Myocyte (in vitro differentiated cells): ENCODE measurements around the gene HYAL3. TPM values are rescaled to one million over a fixed set of nuclear protein-coding genes. Genes with fewer than 3 reads are reported as not detected.
A peak's percentile ranks its signal among the peaks of the same experiment; 100 is the strongest.
"Not testable (repeated sequence)": the region's sequence is repeated elsewhere in the genome, so short reads cannot be mapped to it uniquely, and the experiment has no call there.

Experiments
- DNase-seq: peaks from one replicate; pipeline ENCODE4 v3.0.0-alpha.2; 2012; ENCODE audit warnings: low read depth
- total RNA-seq: library from RNA; depleted of rRNA; stranded (reverse); fragments of >200 nt; gene quantifications from 2 replicates; pipeline ENCODE4 v1.2.3, GENCODE V29; 2014

The HYAL3 gene
- total RNA-seq, 1 donor from 2014 or later: 7.4 TPM

DNA sequence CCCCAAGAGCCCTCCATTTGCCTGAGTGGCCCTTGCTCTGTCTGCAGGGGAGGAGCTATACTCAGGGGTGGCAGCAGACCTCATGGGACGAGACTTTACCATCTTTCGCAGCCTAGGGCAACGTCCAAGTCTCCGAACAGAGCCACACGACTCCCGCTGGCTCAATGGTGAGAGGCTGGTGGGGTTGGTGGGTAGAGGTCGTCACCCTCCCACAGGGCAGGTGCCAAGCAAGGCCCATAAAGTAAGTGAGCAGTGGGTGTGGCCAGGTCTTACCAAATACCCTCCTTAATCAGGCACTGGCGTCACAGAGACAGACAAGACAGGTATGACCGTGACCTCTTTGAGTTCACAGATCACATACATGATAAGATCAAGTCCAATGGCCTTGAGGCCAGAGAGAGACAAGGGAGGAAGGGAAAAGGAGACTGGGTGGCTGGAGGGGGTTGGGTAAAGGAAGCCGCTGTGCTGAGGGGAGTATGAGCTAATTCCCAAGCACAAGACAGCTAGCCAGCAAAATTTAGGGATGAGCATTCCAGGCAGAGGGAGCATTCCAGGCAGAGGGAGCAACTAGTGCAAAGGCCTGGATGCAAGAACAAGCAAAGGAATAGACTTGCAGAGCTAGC, 27.8 kb downstream of the HYAL3 start:
- DNase-seq: no peak

DNA sequence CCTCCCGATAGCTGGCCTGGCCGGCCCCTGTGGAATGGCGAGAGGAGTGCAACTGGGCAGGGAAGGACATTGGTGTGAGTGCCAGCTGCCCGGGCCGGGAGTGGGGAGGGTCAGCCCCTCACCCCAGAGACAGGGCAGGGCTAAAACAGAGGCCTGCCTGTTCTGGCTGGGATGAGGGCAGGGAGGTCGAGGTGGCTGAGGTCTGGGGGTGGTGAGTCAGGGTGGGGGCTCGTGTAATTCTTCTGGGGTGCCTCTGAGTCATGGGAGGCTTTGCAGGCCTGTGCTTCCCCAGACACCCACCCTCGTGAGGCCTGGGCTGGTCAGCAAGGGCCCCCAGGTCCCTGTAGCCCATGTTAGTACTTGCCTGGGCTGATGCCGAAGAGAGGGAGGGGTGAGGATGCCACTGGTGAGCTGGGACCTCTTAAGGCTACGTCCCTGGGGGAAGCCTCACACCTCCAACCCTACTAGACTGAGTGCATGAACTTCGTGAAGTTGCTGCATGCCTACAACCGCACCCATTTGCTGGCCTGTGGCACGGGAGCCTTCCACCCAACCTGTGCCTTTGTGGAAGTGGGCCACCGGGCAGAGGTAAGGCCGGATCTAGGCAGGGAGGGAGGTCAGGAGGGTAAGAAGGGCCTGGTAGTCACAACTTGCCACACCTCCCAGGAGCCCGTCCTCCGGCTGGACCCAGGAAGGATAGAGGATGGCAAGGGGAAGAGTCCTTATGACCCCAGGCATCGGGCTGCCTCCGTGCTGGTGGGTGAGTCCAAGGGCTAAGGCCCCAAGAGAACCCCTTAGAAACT, 28.6 kb downstream of the HYAL3 start:
- peak; percentile 51 for DNase-seq

DNA sequence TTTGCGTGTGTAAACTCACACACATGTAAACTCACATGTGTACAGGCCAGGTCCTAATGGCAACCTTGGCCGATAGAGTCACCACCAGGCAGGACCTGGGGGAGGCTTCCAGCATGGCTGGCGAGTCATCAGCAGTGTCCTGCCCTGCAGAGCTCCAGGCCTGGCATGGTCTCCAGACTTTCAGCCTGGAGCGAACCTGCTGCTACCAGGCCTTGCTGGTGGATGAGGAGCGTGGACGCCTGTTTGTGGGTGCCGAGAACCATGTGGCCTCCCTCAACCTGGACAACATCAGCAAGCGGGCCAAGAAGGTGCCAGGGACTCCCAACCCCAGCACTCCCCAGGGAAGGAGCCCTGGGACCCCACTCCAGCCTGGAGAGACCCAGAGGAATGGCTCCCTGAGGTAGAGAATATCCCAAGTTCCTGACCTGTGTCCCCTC, 29.2 kb downstream of the HYAL3 start:
- peak; percentile 67 for DNase-seq

DNA sequence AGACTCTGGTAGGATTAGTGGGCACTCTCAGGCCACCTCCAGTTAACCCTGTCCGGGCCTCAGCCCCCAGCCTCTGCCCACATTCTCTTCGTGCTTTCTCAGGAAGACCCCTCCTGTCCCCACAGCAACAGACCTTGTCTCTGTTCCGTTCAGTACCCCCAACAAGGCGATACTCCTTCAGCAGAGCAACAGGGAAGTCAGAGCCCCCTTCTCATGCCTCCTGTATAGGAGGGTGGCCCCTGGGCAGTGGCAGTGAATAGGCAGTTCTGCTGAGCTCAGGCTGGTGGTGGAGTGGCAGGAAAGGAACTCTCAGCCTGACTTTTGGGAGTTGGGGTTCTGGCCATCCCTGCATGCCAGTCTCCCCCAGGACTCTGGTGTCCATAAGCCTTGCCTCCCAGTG, 29.7 kb downstream of the HYAL3 start:
- DNase-seq: no peak

DNA sequence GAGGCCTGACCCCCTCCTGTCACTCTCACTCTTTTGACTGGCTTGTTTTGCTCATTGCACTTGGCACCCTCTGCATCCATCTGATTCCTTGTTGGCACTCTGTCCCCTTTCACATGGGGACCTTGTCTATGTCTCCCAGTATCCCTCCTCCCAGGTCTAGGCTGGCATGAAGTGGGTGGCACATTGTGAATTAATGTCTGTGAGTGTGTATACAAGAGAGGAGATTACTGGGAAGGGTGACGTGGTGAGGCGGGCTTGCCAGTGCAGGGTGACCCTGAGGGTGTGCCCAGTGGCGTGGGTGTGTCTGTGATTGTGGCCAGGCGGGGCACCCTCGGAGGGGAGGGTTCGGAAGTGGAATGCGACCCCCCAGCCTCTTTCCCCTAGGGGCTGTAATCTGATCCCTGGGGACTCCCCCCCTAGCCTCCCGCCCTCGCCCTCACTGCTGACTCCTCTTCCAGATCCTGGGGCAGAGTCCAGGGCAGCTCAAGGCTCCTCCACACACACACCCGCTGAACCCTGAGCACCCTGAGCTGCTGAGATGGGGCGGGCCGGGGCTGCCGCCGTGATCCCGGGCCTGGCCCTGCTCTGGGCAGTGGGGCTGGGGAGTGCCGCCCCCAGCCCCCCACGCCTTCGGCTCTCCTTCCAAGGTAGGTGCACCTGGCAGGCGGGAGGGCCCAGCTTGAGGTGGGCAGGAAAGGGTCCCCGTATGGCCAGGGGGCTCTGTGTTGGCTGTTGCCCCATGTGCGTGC, 30.3 kb downstream of the HYAL3 start, which contains the start of gene SEMA3B:
TSS of gene SEMA3B (plus strand) at position 445 of the 749 bp plus-strand sequence. CDS start at position 539, 94 bp downstream.
- DNase-seq: peak; percentile 65

DNA sequence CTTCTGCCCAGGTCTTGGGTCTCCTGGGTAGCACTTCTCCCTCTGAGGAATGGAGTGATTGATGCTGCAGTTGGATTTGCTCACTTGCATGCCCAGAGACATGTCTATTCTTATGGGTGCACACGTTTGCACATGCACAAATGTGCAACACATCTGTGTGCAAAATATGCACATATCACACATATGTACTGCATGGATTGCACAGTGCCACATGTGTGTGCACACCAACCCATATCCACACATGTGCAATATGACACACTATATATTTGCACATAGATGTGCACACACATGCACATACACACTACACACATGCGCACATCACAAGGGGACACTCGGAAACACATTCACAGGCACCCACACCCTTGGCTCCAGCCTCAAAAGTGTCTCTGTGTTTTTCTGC, 30.9 kb downstream of the HYAL3 start:
- no peak for DNase-seq

DNA sequence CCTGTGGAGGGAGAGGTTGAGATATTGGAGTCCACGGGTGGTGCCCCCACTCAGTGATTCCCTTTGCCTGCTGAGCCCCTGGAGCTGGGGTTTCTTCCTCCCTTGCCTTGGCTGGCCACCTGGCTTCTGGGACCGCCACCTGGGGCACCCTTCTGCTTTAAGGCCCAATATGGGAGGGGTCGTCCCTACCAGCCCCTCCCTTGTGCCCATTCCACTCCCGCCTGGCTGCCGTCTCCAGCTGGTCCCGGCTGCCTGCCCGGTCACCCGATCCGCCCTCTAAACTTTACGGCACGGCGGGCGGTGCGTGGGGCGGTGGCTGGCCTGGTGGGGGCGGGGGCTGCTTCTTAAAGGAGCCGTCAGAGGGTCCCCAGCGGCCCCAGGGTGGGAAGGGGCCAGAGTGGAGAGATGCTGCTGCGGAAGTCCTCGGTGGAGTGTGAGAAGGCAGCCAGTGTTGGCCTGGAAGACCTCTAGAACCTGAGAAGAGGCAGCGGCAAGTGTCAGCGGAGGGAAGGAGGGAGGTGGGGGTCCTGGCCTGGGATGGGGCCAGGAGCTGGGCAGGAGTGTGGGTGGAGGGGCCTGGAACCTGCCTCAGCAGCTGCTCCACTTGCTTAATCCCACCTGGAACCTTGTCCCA, 31.8 kb downstream of the HYAL3 start:
- DNase-seq: peak; percentile 69

DNA sequence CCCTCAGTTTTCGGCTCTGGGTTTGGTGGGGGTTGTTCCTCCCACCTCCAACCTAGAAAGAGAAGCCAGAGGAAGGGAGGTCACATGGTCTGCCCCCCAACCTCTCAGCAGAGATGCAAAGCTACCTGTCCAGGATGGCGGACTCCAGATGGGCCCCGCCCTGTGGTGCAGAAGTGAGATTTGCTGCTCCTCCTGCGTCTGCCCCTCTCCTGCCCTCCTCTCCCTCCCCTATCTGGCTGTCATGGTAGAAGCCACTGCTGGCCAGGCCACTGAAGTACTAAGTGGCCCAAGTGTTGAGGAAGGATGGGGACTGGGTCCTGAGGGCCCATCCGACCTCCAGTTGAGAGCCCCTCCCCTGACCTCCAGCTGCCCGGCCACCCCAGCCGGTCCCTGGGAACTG, 32.4 kb downstream of the HYAL3 start:
- DNase-seq: no peak

DNA sequence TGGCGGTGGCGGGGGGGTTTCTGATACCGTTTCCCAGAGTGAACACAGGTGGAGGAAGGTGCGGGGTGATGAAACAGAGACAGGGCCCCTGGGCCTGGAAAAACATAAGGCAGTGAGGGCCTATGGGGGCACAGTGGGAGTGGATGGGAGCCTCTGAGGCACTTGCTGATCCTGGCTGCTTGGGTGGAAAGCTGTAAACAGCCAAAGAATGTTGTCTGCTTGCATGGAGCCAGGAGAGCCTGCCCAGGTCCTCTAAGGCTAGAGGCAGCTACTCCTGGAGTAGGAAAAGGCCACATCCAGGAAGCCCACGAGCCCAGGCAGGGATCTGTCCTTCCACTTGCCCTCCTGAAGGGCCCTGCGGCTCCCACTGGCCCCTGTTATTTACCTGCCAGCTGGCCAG, 33.2 kb downstream of the HYAL3 start:
- no peak for DNase-seq

DNA sequence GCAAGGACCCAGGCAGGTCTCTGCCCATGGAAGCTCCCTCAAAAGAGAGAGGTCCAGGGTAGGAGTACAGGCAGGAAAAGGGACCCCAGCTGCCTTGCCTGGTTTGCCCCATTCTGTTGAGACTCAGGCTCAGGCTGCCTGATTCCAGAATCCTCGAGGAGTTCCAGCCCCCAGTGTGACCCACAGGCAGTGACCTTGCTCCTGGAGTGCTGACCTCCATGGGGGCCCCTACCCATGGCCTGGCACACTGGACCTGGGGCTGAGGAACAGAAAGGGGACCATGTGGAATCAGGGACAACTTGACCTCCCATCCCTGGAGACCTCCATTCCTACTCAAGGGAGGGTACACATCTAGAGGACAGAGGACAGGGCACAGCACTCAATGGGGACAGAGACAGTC, 33.6 kb downstream of the HYAL3 start:
- DNase-seq: no peak

DNA sequence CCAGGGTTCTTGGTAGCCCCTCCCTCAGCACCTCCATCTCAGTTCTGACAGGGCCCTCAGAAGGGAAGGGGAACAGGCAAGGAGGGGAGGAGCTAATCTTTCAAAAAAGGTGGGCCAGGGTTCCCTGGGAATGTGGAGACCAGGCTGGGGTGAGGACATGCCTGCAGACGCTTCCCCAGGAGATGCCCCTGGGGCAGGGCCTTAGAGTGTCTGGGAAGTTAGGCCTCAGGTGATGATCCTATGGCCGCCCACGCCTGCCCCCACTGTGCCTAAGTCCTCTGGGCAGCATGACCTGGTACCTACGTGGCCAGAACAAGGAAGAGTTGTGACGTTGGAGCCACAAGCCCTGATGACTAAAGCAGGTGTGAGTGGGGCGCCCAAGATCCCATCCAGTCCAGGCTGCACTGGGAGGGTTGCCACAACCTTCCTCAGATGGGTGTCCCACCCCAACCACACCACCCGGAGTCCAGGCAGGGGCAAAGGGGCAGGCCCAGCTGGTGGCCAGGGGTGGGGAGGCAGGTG, 34.2 kb downstream of the HYAL3 start:
- DNase-seq: peak; percentile 58

DNA sequence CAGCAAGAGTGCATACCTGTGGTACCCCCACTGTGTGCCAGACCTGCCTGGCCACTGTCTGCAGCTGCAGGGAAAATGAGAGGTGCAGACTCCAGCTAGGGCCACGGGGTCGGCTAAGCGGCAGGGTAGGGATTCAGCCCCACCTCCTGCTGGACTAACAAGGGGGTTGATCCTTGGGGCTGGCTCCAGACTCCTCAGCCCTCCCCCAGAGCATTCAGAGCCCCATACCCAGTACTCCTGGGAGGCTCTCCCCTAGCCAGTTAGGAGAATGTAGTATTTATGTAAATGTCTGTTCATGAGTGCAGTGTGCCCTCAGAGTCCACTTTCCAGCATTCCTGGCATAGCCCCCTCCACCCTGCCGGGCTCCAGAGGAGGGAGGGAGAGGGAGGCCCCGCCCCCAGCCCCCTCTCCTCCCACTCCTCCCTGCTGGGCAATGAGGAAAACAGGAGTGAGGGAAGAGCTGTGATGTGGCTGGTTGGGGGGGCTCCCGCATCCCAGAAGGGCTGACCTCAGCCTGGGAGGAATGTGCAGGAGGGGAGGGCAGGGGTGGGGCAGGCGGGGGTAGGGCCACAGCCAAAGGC, 34.7 kb downstream of the HYAL3 start:
- peak; percentile 93 for DNase-seq

DNA sequence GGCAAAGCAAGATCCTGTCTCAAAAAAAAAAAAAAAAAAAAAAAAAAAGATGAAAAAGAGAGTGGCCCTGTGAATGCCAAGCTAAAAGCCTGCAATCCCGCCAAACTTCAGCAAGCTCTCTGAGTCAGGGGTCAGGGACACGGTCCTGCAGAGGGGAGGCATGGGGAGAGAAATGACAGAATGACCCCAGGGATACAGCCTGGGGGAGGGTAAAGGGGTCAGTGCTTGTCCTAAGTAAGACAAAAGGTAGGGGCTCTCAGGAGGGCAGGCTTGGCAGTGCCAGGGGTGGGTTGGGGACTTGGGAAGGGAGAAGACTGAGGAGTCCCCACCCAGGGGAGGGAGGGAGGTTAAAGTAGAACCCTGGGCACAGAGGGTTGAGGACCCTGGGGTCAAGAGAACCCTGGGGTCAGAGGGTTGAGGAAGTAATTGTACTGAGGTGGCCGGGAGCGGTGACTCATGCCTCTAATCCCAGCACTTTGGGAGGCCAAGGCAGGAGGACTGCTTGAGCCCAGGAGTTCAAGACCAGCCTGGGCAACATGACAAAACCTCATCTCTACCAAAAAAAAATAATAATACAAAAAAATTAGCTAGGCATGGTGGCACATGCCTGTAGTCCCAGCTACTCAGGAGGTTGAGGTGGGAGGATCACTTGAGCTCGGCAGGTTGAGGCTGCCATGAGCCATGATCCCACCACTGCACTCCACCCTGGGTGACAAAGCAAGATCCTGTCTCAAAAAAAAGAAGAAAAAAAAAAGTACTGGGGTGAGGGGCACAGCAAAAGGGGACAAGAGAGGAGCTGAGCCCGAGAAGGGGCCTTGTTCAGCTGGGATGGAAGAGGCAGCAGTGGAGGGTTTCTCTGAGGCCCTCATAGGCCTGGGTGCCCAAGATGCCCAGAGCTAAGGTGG, 35.5 kb downstream of the HYAL3 start:
- DNase-seq: no peak

DNA sequence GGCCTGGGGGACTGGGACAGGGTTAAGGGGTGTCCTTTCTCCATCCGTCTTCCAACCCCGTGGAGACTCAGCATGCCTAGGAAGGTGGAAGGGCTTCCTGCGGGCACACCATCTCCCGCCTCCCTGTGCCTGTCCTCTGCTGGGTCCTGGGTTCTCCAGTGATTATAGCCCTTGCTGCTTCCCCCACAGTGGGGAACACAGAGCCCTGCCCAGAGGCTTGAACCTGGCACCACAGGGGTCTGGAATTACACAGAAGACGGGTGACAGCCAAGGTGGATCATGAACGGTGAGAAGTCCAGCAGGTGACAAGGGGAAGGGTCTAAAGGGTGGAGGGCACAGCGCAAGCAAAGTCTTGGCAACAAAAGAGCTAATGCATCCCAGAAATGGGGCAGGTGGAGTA, 36.4 kb downstream of the HYAL3 start:
- no peak for DNase-seq

DNA sequence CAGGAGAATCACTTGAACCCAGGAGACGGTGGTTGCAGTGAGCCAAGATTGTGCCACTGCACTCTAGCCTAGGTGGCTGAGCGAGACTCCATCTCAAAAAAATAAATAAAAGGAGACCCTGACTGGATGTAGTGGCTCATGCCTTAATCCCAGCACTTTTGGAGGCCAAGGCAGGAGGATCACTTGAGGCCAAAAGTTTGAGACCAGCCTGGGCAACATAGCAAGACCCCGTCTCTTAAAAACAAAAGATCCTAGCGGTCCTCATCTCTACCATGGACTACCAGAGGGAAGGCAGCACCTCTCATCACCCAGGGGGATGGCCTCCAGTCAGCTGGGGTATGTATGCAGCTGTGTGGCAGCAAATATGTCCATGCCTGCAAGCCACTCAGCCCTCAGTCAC, 37.0 kb downstream of the HYAL3 start:
- DNase-seq: not testable (repeated sequence)

DNA sequence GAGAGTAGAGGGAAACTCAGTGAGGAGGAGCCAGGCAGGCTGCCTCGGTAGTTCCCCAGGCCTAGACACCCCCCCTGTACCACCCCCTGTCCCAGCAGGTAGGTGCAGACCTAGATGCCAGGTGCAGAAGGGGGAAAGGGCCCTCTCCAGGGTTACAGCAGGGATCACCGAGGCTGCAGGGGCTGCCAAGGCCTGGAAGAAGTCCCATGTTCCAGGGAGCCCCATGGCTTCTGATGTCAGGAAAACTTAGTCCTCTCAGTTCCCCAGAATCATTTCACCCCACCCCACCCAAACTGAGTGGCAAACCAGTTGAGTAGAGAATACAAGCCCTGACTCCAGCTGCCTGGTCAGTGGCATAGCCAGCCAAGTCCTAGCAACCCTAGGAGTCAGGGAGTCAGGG, 37.7 kb downstream of the HYAL3 start:
- no peak for DNase-seq

DNA sequence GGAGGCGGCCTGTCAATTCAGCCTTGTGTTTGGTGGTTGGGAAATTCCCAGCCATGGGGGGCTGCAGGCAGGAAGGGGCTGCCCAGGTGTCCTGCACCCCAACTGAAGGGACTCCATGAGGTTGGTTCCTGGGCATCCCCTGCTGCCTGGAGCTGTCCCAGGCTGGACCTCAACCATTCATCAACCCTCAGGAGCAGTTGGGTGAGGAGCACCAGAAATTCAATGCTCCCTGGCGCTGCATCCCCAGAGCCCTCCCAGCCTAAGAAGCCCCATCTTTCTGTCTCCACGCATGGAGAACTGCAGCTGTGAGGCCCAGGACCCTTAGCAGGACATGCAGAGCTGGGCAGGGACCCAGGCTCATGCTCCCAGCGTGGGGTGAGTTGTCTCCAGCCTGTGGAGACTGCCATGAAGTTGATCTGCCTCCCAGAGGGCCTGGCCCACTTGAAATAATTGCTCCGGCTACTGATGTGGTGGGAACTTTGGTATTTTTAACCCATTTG, 38.2 kb downstream of the HYAL3 start:
- no peak for DNase-seq

DNA sequence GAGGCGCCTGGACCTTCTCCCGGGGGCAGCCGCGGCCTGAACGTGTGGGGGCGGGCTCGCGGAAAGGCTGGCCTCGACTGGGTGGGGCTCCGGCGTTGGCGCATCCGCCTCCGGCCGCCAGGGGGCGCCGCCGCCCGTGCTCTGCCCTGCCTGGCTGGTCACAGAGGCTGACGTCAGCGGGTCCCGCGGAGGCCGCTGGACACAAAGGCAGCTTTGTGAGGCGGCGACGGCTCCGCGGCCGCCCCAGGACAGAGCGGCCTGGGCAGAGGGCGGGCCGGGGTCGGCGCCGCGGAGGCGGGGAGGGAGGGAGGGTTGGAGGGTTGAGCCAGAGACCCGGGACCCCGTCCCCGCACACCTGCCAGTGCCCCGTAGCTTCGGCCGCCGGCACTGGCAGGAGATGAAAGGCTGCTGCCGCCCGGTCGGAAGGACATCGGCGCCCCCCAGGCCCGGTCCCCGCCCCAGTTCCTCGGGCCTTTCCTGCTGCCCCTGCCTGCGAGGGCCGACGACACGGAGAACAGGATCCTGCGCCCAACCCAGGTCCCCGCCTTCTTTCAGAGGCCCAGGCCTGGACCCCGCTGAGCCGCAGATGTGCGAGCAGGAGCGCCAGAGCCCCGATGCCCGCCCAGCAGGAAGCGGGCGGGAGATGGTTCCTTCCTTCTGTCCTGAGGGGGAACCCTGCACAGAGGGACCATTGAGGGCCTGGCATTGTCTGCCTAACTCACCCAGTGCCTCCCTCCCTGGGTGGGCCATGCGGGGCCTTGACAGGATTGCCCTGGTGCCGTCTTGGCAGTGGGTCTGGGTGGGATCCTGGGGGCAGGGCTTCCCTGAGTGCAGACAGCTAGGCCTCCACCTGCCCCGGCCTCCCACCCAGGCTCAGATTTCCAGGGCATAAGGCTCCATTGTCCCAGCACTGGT, 38.9 kb downstream of the HYAL3 start:
- peak; percentile 91 for DNase-seq
